ENCODE results near the gene PIEZO2. TPM values are rescaled to one million over a fixed set of nuclear protein-coding genes. Genes with fewer than 3 reads are reported as not detected.

Gene PIEZO2
- total RNA-seq, 1 donor from 2014 or later: 100.0 TPM

- no peak for DNase-seq (ENCODE audit: extremely low read depth, low read depth, low spot score)
These were observed 442.1 kb downstream of the PIEZO2 start for GRCh38 chr18:10707294-10707693.

- DNase-seq (ENCODE audit: extremely low read depth, low read depth, low spot score): no peak
These were observed 443.6 kb downstream of the PIEZO2 start for GRCh38 chr18:10705786-10706185.

GRCh38 chr18:10705291-10705690 is 444.1 kb downstream of the PIEZO2 start:
- no peak for DNase-seq (ENCODE audit: extremely low read depth, low read depth, low spot score)

- no peak for DNase-seq (ENCODE audit: extremely low read depth, low read depth, low spot score)
These were observed 447.2 kb downstream of the PIEZO2 start for GRCh38 chr18:10702206-10702605.

- no peak for DNase-seq (ENCODE audit: extremely low read depth, low read depth, low spot score)
These were observed 459.0 kb downstream of the PIEZO2 start for GRCh38 chr18:10690366-10690765.

GRCh38 chr18:10690035-10690329 is 459.4 kb downstream of the PIEZO2 start:
- no peak for DNase-seq (ENCODE audit: extremely low read depth, low read depth, low spot score)

- no peak for DNase-seq (ENCODE audit: extremely low read depth, low read depth, low spot score)
These were observed 459.9 kb downstream of the PIEZO2 start for GRCh38 chr18:10689236-10690034.

- DNase-seq (ENCODE audit: extremely low read depth, low read depth, low spot score): no peak
These were observed 460.6 kb downstream of the PIEZO2 start for GRCh38 chr18:10688766-10689165.

- no peak for DNase-seq (ENCODE audit: extremely low read depth, low read depth, low spot score)
These were observed 462.0 kb downstream of the PIEZO2 start for GRCh38 chr18:10687161-10687925.

GRCh38 chr18:10686308-10686707 is 463.1 kb downstream of the PIEZO2 start:
- DNase-seq (ENCODE audit: extremely low read depth, low read depth, low spot score): no peak

GRCh38 chr18:10685484-10685883 is 463.9 kb downstream of the PIEZO2 start:
- DNase-seq (ENCODE audit: extremely low read depth, low read depth, low spot score): no peak

GRCh38 chr18:10682368-10682714 is 467.0 kb downstream of the PIEZO2 start:
- no peak for DNase-seq (ENCODE audit: extremely low read depth, low read depth, low spot score)

- DNase-seq (ENCODE audit: extremely low read depth, low read depth, low spot score): no peak
These were observed 467.6 kb downstream of the PIEZO2 start for GRCh38 chr18:10681581-10682367.

- no peak for DNase-seq (ENCODE audit: extremely low read depth, low read depth, low spot score)
These were observed 469.1 kb downstream of the PIEZO2 start for GRCh38 chr18:10680271-10680596.

GRCh38 chr18:10679557-10680270 is 469.7 kb downstream of the PIEZO2 start:
- DNase-seq (ENCODE audit: extremely low read depth, low read depth, low spot score): no peak

GRCh38 chr18:10671441-10671840 is 477.9 kb downstream of the PIEZO2 start:
- DNase-seq (ENCODE audit: extremely low read depth, low read depth, low spot score): no peak

- no peak for DNase-seq (ENCODE audit: extremely low read depth, low read depth, low spot score)
These were observed 478.5 kb downstream of the PIEZO2 start for GRCh38 chr18:10670856-10671255.

GRCh38 chr18:10669441-10670100 is 479.8 kb downstream of the PIEZO2 start:
- no peak for DNase-seq (ENCODE audit: extremely low read depth, low read depth, low spot score)

GRCh38 chr18:10663750-10664149 is 485.6 kb downstream of the PIEZO2 start:
- DNase-seq (ENCODE audit: extremely low read depth, low read depth, low spot score): no peak

GRCh38 chr18:10661317-10661716 is 488.1 kb downstream of the PIEZO2 start:
- DNase-seq (ENCODE audit: extremely low read depth, low read depth, low spot score): no peak

Data from glomerular endothelial cell (primary cell).